ENCODE data around the gene DERL3.

DERL3 gene

DNA sequence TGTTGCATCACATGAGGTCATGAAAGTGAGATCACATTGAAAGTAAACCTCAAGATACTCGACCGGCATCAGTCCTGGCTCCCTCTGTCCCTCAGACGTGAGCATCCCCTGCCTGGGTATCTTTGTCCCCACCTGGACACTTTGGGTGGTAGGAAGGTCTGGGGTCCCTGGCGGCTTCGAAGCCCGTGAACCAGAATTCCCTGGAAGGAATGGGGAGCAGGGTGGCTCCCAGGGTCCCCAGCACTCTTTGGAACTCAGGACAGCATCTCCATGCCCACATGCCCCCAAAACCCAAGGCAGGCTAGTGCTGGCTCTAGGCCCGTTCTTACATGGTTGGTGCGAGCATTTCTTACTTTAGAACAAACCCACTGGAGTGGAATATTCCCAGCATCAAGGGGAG, 7.5 kb downstream of the DERL3 start:
- DNase-seq (ENCODE audit: low spot score): no peak

DNA sequence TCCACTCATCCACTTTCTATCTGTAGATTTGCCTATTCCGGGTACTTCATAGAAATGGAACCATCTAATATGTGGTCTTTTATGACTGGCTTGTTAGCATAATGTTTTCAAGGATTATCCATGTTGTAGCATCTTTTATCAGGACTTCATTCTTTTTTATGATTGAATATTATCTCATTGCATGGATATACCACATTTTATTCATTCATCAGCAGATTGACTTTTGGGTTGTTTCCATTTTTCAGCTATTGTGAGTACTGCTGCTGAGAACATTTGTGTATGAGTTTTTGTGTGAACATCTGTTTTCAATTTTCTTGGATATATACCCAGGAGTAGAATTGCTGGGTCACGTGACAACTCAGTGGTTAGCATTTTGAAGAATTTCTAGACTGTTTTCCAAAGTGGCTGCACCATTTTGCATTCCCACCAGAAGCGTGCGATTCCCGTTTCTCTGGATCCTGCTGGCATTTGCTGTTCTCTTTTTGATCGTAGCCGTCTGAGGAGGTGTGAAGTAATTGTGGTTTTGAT, 8.9 kb downstream of the DERL3 start:
- no peak for DNase-seq (ENCODE audit: low spot score)

DNA sequence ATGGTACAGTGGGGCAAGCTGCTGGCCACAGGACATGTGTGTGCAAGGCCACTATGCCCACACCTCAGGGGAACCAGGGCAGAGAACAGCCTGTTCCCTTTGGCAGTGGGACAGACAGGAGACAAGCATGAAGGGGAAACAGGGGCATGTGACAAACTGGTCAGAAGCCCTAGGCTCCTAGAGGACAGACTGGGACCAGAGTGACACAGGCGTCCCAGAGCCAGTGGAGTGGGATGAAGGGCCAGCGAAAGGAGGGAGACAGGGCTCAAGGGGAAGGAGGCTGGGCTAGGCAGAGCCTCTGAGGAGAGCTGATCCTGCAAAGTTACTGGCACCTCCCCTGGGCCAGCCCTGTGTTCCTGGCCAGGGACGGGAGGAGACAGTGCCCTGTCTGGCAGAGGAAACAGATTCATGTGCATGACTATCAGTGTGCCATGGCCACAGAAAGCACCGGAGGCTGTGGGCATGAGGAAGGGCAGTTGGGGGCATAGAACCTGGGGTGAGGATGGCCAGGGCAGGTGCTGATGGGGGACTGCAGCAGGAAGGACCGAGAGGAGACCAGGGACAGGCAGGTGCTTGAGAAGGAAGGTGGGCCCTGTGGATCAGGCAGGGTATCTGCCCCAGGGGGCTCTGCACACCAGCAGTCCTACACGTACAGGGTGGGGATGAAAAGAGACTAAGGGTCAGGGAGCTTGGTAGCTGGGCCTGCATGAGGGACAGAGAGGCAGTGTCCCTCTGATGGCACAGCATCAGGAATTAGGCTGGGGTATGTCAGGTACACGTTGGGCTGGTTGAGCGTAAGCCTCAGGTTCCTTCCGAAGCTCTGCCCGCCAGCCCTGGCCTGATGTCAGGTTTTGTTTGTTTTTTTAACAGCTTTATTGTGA, 9.8 kb downstream of the DERL3 start:
- DNase-seq (ENCODE audit: low spot score): no peak

DNA sequence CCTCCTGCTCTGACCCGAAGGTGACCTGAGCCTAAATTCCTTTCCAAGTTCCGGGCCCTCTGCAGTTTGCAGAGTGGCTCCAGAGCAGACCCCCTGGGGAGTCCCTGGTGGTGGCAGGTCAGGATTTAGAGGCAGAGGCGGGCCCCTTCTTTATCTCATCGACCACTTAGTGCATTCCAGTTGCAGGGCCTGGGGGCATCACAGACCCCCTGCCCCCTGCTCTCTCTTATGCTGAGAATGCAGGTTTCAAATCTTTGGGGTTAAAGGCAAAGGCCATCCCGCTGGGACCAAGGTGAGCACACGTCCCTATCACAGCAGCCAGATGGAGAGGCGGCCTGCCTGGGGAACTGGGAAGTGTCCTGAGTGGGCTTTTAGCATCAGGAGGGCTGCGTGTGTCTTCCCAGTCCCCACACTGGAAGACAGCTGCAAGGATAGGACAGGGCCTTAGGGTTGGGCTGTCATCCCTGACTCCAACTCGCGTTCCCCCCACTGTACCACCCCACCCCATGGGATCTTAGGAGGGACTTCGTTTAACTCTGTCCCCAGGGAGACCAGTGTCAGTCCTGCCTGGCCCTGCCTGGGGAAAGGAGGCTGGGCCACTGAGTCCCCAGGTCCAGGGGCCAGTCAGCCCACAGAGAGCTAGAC, 11.3 kb downstream of the DERL3 start:
- no peak for DNase-seq (ENCODE audit: low spot score)

DNA sequence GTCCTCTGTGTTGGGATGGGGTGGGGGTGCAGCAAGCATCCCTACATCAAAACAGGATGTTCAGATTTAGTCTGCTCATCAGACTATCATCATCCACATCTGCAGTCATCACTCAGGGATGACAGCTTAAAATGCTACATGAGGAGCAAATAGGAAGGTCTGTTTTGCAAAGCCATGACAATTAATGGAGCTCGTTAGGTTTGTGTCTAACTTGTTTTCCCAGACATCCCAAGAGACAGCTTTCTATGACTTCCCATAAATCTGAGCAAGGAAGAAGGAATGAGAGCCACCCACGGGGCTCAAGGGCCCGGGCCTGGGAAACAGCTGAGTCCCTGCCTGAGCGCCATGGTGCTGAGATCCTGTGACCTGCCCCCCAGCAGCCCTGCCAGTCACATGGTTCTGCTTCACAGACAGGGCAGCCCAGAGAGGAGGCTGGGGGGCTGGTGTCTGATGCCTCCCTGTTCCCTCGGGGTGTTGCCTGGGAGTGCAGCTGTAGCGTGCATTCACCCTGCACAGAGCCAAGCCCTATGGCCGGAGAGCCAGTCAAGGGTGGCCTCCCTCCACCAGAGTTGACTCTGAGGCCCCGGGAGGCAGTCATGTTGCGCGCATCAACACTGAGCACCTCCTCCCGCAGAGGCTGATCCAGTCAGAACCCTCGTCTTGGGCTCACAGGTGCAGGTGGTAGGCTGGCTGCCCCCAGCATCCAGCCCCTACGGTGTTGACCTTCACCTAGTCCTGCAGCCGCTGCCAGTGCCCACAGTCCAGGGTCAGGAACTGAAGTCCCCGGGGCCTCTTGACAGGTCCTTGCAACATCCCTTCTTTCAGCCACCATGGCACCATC, 12.1 kb downstream of the DERL3 start:
- DNase-seq (ENCODE audit: low spot score): no peak

DNA sequence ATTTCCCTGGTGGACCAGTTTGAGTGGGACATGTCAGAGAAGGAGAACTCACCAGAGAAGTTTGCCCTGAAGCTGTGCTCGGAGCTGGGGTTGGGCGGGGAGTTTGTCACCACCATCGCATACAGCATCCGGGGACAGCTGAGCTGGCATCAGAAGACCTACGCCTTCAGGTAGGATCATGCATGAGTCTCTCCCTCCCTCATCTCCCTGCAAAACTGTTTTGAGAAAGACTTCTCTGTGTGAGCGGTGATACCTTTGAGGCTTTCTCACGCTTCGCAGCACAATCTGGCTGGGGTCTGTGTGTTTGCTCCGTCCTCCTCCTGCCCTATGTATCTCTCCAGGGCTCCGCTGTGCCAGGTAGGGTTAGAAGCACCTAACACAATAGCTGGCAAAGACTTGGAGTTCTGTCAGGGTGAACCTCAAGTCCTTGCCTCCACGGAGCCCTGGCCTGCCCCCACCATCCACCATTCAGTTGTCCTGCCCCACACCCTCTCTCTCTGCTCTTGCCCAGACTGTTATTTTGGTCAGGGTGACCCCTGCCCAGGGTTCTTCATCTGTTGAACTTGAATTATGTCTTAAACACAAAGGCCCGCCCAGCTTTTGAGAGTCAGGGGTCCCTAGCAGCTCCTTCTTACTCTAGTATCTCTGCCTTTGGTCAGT, 13.4 kb downstream of the DERL3 start:
- DNase-seq (ENCODE audit: low spot score): no peak

DNA sequence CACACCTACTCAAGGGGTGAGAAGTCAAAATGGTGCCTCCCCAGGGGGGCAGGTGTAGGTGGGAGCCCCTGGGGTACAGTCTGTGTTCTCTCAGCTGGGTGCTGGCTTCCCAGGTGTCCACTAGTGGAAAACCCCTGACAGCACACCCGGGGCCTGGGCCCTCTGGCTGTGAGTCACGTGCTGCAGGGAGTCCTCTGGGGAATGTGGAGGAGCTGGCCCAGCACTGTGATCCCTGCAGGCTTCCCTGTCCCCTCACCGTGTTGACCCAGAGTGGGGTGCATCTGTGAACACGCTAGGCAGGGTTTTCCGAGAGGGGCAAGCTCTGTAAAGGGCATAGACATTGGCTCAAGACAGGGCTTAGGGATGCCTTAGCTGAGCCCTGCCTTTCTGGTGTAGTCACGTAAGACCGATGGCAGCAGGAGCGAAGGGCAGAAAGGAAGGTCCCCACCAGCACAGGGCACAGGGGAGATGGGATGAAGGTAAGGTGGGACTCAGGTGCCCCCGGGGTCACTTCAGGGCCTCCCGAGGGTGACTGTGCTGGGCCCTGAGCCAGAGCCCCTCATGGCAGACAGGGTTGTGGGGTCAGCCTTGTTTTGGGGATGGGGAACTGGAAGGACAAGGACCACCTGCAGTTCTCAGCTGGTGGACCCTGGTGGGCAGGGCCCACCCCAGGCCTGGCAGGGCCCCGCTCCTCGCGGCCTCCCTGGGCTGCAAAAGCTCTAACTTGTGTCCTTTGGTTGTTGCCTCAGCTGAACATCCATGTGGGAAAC, 14.1 kb downstream of the DERL3 start:
- DNase-seq (ENCODE audit: low spot score): no peak

DNA sequence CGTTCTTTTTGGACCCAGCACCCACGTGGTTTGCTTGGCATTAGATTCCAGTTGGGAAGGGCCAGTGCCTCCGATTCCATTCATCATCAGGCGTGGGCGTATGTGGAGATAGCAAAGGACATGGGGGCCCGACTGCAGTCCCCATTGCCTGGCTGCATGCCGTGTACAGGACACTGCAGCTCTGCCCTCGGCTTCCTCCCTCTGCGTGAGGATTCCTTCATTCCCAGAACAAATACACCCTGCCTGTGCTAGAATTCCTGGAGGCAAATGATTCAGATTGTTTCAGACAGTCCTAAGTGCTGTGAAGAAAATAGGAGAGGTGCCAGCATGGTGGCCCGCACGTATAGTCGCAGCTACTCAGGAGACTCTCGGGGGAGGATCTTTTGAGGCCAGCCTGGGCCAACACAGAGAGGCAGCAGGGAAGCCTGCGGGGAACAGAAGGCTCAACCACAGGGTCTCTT, 15.4 kb downstream of the DERL3 start:
- no peak for DNase-seq (ENCODE audit: low spot score)

DNA sequence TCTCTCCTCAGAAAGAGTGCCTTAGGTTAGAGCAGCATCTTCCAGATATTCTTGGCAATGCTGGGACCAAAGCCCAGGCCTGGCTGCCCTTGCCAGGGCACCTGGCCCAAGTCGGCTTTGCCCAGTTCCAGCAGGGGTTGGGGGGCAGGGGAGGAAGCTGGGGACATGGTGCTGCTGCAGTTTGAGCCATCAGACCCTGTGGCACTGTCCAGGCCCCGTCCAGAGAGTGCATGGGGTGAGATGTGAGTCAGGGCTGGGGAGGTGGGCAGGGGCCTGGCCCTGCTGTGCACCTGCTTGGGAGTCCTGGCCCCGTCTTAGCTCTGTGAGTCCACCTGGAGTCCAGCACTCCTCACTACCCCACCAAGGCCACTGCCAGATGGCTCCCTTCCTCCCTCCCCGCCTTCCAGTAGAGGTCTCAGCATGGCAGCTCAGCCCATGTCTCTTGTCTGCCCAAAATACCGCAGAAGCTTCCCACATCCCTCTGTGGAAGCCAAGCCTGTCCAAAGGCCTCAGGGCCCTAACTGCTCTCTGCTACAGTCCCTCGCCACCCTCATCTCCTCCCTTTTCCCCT, 16.6 kb downstream of the DERL3 start:
- no peak for DNase-seq (ENCODE audit: low spot score)

DNA sequence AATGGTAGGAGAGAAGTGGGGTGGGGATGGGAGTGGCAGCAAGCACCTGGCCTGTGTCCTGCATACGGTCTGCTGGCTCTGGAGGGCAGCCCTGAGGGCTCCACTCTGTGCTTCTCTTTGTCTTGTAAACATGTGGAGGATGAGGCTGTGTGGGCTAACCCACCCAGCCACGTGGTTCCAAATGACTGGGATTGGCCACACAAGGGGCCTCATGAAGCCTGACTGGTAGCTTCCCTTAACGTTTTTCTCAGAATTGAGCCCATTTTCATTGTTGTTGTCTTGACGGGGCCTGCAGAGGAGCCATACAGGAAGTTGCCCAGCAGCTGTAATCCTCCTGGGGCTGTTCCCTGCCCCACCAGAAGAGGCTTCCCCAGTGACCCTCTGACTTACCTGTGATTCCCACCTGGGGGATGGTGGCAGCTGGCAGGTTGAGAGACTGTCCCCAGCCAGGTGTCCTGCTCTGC, 18.0 kb downstream of the DERL3 start:
- no peak for DNase-seq (ENCODE audit: low spot score)

DNA sequence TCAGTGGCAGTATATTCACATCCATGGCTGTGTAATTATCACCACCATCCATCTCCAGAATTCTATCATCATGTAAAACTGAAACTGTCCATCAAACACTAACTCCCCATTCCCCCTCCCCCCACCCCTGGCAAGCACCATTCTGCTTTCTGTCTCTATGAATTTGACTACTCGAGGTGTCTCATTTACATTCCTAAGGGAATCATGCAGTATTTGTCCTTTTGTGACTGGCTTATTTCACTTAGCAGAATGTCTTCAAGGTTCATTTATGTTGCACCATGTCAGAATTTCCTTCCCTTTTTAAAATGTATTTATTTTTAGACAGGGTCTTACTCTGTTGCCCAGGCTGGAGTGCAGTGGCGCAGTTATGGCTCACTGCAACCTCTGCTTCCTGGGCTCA, 20.3 kb downstream of the DERL3 start:
- no peak for DNase-seq (ENCODE audit: low spot score)

DNA sequence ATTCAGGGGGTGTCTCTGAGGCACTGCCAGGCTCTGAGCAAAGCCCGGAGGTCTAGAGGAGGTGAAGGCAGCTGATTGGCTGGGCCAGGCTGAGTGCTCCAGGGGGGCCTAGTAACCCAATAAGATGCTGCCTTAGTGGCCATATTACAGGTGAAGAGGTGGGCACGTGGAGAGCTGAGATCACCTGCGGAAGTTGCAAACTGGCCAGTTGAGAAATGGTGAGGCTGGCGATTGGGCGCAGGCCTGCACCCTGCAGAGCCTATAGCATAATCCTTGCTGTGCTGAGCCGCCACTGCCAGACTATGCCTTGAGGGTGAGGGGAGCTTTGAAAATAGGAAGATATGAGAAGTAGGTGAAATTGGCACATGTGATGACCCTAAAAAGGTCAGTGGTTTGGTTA, 21.7 kb downstream of the DERL3 start:
- DNase-seq (ENCODE audit: low spot score): no peak

DNA sequence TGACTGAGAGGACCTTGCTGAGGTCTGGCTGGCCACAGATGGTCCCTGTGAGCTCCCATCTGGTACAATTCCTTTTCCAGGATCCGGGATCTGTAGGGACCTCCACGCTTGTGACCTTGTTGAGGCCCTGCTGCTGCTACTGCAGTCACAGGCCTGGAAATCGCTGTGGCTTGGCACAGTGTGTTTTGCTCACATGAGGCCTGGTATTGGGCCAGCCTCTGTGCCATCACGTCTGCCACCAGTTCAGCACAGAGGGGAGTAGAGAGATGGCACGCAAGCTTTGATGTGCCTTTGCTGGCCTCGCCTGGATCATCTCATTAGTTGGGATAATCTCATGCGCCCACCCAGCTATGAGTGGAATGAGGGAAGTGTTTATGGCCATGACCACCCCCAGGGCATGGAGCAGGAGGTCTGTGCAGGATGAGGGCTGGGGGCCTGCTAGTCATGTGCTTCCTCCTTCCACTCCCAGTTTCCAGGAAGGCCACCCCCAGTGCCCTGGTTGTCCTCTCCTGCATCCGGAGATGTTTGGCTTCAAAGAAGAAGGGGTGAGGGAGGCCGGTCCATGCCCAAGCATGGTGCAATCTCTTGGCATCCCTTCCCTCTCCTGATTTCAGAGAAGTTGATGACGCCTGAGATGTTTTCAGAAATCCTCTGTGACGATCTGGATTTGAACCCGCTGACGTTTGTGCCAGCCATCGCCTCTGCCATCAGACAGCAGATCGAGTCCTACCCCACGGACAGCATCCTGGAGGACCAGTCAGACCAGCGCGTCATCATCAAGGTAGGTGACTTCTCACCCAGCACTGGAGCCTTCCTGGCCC, 22.4 kb downstream of the DERL3 start:
- DNase-seq (ENCODE audit: low spot score): no peak

DNA sequence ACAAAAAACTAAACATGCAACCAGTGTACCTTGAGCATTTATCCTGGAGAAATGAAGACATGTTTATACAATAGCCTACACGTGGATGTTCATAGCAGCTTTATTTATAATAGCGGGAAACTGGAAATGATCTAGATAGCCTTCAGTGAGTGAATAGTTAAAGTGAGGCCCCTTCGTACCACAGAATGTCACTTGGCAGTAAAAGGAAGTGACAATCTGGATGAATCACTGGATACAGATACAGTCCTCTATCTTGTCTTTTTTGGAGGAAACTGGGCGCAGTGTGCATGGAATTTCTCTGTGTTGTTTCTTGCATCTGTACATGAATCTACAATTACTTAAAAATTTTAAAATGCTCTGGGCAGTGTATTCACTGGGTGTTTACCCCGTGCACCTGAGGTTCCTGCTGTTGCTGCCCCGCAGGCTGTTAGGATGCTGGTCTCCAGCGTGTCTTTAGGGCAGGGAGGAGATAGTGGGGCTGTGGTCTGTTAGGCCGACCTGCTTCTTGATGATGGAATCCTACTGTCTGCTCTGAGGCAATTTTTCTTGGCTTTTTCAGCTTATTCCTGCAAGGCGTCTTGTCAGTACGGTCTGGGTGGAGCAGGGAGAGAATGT, 23.2 kb downstream of the DERL3 start:
- DNase-seq (ENCODE audit: low spot score): no peak

DNA sequence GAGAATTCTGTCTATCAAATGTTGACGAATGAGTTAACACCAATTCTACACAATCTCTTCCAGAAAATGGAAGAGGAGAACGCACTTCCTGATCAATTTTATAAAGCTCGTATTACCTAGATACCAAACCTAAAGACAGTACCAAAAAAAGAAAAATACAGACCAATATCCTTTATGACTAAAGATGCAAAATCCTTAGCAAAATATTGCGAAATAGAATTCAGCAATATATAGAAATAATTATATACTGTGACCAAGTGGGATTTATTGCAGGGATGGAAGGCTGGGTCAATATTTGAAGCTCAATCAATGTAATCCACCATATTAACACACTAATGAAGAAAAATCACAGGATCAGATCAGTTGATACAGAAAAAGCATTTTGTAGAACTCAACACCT, 26.4 kb downstream of the DERL3 start:
- DNase-seq (ENCODE audit: low spot score): no peak

DNA sequence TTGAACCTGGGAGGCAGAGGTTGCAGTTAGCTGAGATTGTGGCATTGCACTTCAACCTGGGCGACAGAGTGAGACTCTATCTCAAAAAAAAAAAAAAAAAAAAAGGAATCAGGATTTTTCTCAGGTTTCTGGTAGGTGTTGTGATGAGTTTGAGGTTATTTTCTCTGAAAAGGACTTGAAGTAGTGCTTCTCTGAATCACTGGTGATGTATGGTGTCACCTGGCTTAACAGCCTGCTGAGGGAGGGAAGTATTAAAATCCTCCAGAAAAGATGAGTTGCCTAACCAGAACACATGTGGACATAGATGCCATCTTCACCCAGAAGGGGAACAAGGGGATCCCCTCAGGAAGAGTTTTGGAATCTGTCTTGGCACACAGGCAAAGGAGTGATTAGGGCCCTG, 32.0 kb downstream of the DERL3 start:
- DNase-seq (ENCODE audit: low spot score): no peak

DNA sequence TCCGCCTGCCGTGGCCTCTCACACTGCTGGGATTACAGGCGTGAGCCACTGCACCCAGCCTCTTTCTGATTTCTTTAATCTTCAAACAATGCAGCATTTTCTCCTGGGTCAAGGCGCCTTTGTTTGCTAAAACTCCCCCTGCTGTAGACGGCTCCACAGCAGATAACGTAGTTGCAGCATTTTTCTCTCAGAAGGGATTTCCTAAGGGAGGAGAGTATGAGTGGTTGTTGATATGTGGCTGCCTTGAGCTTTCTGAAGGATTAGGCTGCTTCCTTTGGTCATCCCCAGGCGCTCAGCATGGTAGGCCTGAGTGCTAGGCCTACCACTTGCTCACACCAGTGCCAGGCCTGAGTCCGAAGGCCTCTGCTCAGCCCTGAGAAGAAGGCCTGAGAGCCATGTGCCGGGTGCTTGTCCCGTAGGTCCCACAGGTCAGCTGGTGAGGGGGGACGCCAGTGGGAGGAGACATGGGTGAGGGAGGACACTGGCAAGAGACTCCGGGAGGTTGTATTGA, 34.0 kb downstream of the DERL3 start:
- DNase-seq (ENCODE audit: low spot score): no peak

DNA sequence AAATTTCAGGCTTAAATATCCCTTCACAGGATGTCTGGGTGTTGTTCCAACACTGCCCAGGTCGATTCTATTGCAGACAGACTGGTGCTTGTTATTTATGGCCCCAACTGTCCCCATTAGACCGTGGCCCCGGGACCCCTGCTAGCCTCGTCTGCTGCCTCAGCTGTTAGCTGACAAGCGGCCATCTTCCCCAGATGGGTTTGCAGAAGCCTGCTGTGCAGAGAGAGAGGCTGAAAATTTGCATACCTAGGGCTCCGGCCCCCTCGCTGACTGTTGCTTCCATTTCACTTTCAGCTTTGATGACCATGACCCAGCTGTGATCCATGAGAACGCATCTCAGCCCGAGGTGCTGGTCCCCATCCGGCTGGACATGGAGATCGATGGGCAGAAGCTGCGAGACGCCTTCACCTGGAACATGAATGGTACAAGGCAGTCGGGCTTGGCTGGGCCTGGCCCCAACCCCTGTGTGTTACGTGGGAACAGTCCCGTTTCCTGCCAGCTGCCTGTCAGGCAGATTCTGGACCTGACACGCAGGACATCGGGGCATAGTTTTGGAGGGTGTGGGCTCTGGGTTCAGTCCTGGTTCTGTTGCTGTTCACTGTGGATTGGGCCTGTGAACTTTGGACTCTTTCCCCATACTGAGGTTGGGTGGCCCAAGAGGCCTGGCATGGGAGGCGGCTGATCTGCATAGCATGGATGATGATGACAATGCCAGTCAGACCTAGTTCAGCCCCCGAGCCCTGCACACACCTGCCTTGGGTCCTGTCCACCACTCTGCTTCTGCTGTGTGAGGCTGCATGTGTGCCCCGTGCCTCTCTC, 35.6 kb downstream of the DERL3 start:
- no peak for DNase-seq (ENCODE audit: low spot score)
